Ureter (tissue), 1 donor: ENCODE data around the gene PRRX1. TPM values are rescaled to one million over a fixed set of nuclear protein-coding genes. Genes with fewer than 3 reads are reported as not detected.

Source experiments
- DNase-seq: peaks from one replicate; pipeline ENCODE4 v3.0.0-alpha.2; 2020; ENCODE audit warnings: low spot score
- total RNA-seq: library from RNA; stranded (reverse); gene quantifications from one replicate; pipeline ENCODE4 v1.2.4, GENCODE V29; 2023
- donor health status: DM: yes; HTN: yes; CAD: no.

The PRRX1 gene
- total RNA-seq, 1 donor from 2014 or later, result 23.0 TPM

DNA sequence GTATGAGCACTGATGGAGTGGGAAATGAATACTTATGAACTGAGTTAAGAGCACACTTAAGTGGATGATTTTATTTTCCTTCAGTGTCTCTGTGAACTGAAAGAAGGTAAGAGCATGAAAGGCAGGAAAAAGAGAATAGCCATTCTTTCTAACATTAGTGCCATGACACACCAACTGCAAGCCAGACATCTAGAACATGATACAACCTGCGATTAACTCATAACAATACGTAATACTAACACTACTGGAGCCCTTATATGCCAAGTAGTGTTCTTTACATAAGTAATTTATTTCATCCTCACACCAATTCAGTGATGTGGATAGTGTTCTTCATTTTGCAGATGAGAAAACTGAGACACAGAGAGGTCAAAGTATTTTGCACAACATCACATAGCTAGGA, 56.7 kb downstream of the PRRX1 start:
- DNase-seq, result no peak

- DNase-seq, result no peak
Observed at GRCh38 chr1:170721621-170722020, 57.7 kb downstream of the PRRX1 start.

DNA sequence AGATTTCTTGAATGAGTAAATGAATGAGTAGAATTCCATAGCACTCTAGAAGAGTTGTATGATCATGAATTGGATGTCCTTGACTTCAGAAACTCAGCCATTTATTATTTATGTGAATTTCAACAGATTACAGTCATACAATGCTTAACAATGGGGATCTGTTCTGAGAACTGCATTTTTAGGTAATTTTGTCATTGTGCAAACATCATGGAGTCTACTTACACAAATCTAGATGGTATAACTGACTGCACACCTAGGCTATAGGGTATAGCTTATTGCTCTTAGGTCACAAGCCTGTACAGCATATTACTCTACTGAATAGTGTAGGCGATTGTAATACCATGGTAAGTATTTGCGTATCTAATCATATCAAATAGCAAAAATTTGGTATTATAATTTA, 59.6 kb downstream of the PRRX1 start:
- DNase-seq, result no peak

GRCh38 chr1:170725326-170725725, 61.4 kb downstream of the PRRX1 start:
- no peak for DNase-seq

- DNase-seq, result no peak
Observed at GRCh38 chr1:170727963-170728362, 64.0 kb downstream of the PRRX1 start.

DNA sequence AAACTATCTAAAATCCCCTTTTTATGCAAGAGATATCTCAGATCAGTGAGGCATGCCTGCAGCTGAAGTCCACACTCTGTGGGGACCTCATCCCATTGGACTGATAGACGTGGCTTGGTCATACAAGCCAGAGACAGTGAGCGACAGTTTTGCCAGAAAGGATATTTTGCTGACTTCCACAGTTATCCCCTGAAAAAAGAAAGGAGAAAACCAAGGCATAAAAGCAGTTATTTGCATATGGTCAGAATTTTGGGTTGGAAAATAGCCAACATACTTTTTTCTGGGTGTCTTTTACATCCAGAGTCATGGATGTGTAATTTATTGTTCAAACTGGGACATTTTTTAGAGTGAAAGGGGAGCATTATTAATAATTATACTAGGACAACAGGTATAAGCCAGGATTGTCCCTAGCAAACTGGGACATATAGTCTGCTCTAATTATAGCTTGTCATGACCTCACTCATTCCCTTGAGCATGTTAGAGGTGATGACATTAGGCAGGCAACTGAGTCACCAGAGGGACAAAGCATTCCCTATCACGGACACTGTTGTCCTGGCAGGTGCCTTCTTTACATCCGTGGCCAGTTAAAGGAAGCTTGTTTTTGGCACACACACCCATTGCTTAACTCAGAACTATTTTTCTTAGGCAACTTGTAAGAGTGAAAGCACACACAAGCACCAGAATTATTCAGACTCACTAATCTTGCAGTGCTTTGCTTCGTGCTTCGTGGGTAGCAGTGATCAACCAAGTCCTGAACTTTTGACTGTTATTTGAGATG, 65.5 kb downstream of the PRRX1 start:
- no peak for DNase-seq

- no peak for DNase-seq
Observed at GRCh38 chr1:170730014-170730413, 66.1 kb downstream of the PRRX1 start.

GRCh38 chr1:170730438-170730837, 66.5 kb downstream of the PRRX1 start:
- no peak for DNase-seq

- DNase-seq, result no peak
Observed at GRCh38 chr1:170731566-170732251, 67.8 kb downstream of the PRRX1 start.

DNA sequence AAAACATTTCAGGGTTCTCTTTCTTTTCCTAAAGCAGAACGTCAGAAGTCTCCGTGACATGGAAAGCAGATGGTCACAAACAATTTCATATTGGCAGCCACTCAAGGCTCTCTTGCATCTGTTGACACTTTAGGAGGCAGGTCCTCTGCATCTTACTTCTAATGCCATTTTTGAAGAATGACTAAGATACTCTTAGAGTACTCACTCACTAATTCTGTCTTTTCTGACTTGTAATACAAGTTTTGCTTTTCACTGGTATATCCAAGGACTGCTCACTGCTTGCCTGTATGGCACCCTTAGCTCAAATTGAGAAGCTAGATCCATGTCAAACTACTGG, 68.3 kb downstream of the PRRX1 start:
- DNase-seq, result no peak

DNA sequence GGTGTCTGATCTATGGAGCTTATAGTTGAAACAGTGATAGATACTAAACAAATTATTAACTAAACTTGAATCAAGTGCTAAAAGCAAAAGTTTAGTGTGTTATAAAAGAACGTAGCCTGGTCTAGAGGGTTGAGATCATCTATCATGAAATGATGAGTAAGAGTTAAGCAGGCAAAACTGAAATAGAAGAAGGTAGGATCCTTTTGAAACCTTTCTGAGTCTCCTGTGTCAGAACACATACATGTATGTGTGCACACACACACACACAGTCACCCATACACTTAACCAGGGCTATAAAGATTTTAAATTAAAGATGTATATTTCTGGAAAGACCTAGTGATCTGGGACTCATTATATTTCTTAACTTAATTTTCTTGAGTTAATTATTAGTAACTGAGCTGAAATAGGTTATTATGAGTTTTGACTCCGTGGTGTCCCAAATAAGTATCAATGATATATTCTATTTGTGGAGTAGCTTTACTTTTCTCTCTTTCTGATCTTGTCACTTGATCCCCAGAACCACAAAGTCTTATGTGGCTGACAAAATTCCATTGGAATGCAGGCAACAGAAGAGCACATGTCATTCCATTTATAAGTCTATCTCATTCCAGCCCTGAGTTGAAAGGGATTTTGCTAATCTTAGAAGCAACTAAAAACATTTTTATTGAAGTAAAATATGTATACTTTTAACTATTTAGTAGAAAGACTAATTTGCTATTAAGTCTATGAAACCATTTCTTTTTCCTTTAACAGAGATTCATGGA, 70.7 kb downstream of the PRRX1 start:
- no peak for DNase-seq

- DNase-seq, result no peak
Observed at GRCh38 chr1:170735366-170736263, 71.7 kb downstream of the PRRX1 start.

DNA sequence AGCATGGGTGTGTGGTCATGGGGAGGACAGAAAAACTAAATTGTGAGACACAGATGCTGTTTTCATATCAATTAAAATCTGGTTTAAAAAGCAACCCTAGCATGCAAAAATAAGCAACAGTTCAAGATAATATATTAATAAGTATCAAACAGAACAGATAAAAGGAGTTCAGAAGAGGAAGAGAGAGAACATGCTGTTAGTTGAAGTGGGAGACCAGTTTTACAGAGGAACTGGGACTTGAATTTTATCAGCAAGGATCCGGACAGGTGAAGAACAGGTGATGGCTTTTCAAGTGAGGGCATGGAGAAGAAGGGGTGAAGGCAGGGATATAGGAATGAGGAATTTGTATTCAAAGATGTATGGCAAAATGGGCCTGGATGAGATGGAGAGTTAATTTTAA, 75.9 kb downstream of the PRRX1 start:
- no peak for DNase-seq

DNA sequence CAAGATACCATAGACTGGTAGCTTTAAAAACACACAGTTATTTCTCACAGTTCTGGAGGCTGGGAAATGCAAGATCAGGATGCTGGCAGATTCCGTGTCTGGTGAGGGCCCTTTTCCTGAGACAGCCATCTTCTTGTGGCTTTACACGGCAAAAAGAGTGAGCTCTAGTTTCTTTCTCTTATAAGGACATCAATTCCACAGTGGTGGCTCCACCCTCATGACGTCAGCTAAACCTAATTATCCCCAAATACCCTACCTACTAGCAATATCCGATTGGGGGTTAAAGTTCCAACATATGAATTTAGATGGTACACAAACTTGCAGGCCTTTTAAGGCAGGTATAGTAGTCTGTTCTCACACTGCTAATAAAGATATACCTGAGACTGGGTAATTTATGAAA, 77.7 kb downstream of the PRRX1 start:
- no peak for DNase-seq

- no peak for DNase-seq
Observed at GRCh38 chr1:170742600-170742999, 78.7 kb downstream of the PRRX1 start.

DNA sequence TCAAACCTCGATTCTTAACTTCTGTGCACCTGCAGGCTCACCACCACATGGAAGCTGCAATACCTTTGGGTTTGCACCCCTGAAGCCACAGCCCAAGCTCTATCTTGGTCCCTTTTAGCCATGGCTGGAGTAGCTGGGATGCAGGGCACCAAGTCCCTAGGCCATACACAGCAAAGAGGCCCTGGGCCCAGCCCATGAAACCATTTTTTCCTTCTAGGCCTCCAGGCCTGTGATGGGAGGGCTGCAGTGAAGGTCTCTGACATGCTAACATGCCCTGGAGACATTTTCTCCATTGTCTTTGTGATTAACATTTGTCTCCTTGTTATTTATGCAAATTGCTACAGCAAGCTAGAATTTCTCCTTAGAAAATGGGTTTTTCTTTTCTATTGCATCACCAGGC, 79.2 kb downstream of the PRRX1 start:
- DNase-seq, result no peak

- no peak for DNase-seq
Observed at GRCh38 chr1:170749549-170749948, 85.6 kb downstream of the PRRX1 start.

DNA sequence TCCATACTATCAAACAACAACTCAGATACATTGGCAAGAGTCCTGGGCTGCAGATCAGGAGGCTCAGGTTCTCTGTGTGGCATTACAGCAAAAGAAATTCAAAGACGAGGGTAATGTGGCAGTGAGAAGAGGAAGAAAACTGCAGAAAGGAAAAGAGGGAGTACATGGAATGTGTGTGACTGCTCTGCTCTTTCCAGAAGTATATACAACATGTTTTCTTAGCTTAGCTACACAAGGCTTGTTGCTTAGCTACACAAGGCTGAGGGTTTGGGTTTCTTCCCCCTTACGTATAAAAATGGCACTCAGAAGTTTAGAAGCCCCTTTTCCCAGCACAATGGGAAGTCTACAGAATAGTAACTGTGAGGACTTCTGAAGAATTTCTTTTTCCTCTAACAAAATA, 86.0 kb downstream of the PRRX1 start:
- no peak for DNase-seq

DNA sequence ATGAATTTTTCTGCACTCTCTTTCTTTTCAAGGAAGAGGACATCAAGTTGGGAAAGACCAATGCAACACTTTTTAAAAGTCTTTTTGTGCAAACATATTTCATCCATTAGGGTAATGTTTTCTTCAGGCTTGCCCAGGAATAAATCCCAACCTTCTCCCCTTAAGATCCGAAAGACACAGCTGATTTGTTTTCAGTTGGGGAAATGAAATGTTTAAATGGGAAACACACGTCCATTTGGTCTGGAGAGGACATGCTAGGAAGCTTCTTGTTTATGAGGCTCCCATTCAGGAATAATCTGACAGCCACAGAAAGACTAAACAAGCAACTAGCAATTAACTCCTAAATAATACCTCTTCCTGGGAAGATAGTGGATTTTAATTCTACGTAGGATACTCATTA, 91.9 kb downstream of the PRRX1 start:
- no peak for DNase-seq

- DNase-seq, result no peak
Observed at GRCh38 chr1:170758992-170759391, 95.1 kb downstream of the PRRX1 start.

GRCh38 chr1:170765279-170765678, 101.3 kb downstream of the PRRX1 start:
- DNase-seq, result no peak
